NCI-H1417 (cell line): Measurements from ENCODE around the gene UGT1A5.

Source experiments
- DNase-seq, 3 experiments: peaks; one replicate each; lab custom pipeline; 2025; lab: John Stamatoyannopoulos, UW

UGT1A5 gene

GRCh38 chr2:233810385-233810784 lies 97.7 kb downstream of the UGT1A5 start:
- no peak for DNase-seq

GRCh38 chr2:233811087-233811486 lies 98.4 kb downstream of the UGT1A5 start:
- no peak for DNase-seq

GRCh38 chr2:233811732-233812131 lies 99.0 kb downstream of the UGT1A5 start:
- no peak for DNase-seq

- no peak for DNase-seq
Measured at GRCh38 chr2:233813236-233814055, 100.7 kb downstream of the UGT1A5 start.

- peak in 1 of 3 experiments; percentile 5 for DNase-seq
Measured at GRCh38 chr2:233814056-233814835, 101.5 kb downstream of the UGT1A5 start.

GRCh38 chr2:233815861-233816260 lies 103.2 kb downstream of the UGT1A5 start:
- DNase-seq, result no peak

- DNase-seq, result peak in 1 of 3 experiments; percentile 15
Measured at GRCh38 chr2:233816334-233816733, 103.6 kb downstream of the UGT1A5 start.

GRCh38 chr2:233816771-233817170 lies 104.1 kb downstream of the UGT1A5 start:
- no peak for DNase-seq

GRCh38 chr2:233817361-233817911 lies 104.7 kb downstream of the UGT1A5 start:
- DNase-seq, result no peak

GRCh38 chr2:233817995-233818638 lies 105.4 kb downstream of the UGT1A5 start:
- DNase-seq, result no peak

- DNase-seq, result no peak
Measured at GRCh38 chr2:233818639-233819621, 106.2 kb downstream of the UGT1A5 start.

- DNase-seq, result no peak
Measured at GRCh38 chr2:233819884-233820773, 107.4 kb downstream of the UGT1A5 start.

GRCh38 chr2:233820774-233821105 lies 108.0 kb downstream of the UGT1A5 start:
- no peak for DNase-seq

- no peak for DNase-seq
Measured at GRCh38 chr2:233821196-233821595, 108.5 kb downstream of the UGT1A5 start.

- no peak for DNase-seq
Measured at GRCh38 chr2:233821709-233822100, 109.0 kb downstream of the UGT1A5 start.

GRCh38 chr2:233822101-233822771 lies 109.5 kb downstream of the UGT1A5 start:
- no peak for DNase-seq
